Karpas-422 (cell line): ENCODE measurements around the gene RPL6. TPM values are rescaled to one million over a fixed set of nuclear protein-coding genes. Genes with fewer than 3 reads are reported as not detected.
A peak's percentile ranks its signal among the peaks of the same experiment; 100 is the strongest.
"Not testable (repeated sequence)": the region's sequence is repeated elsewhere in the genome, so short reads cannot be mapped to it uniquely, and the experiment has no call there.

ENCODE experiments used
- DNase-seq: peaks from one replicate; pipeline ENCODE4 v3.0.0-alpha.2; 2015
- H2AFZ ChIP-seq: fragments of 200-600 bp; sonication (generic); 2 replicates; pipeline ENCODE4 v1.6.1; 2014; ENCODE audit warnings: antibody characterized with exemption, low read length, mixed read lengths
- H3K27ac ChIP-seq: fragments of 200-600 bp; sonication (generic); 2 replicates; pipeline ENCODE4 v1.5.1; 2014; ENCODE audit warnings: mild to moderate bottlenecking, low read length, moderate library complexity
- H3K27me3 ChIP-seq: fragments of 200-600 bp; sonication (generic); 2 replicates; pipeline ENCODE4 v1.6.1; 2014; ENCODE audit warnings: low read length, mixed read lengths
- H3K36me3 ChIP-seq: fragments of 200-600 bp; sonication (generic); 2 replicates; pipeline ENCODE4 v1.6.1; 2014; ENCODE audit warnings: low read length, mixed read lengths; ENCODE audit not compliant: insufficient read depth
- H3K4me1 ChIP-seq: fragments of 200-600 bp; sonication (generic); 2 replicates; pipeline ENCODE4 v1.6.1; 2014; ENCODE audit warnings: mild to moderate bottlenecking, low read length, mixed read lengths
- H3K4me2 ChIP-seq: fragments of 200-600 bp; sonication (generic); 2 replicates; pipeline ENCODE4 v1.6.1; 2014; ENCODE audit warnings: low read length, low read depth, mild to moderate bottlenecking; ENCODE audit not compliant: poor library complexity, severe bottlenecking
- H3K4me3 ChIP-seq: fragments of 200-600 bp; sonication (generic); 2 replicates; pipeline ENCODE4 v1.5.1; 2014; ENCODE audit warnings: mild to moderate bottlenecking, antibody characterized with exemption, low read length, mixed read lengths
- H3K79me2 ChIP-seq: fragments of 200-600 bp; sonication (generic); 2 replicates; pipeline ENCODE4 v1.6.1; 2014; ENCODE audit warnings: mild to moderate bottlenecking, low read length, mixed read lengths
- H3K9ac ChIP-seq: fragments of 200-600 bp; sonication (generic); 2 replicates; pipeline ENCODE4 v1.6.0; 2014; ENCODE audit warnings: low read length
- H3K9me2 ChIP-seq: fragments of 200-600 bp; sonication (generic), shearing (Covaris generic); replicated peaks from 2 replicates; pipeline ENCODE4 v1.6.0; 2014; ENCODE audit warnings: mild to moderate bottlenecking, low read length, moderate library complexity; ENCODE audit not compliant: insufficient read depth
- H3K9me3 ChIP-seq: fragments of 300-700, 200-600 bp; sonication (generic); 2 replicates; pipeline ENCODE4 v1.6.1; 2014; ENCODE audit warnings: low read length, mixed read lengths
- H4K20me1 ChIP-seq: fragments of 200-600 bp; sonication (generic); 2 replicates; pipeline ENCODE4 v1.6.1; 2014; ENCODE audit warnings: mild to moderate bottlenecking, antibody characterized with exemption, low read length, low read depth; ENCODE audit not compliant: insufficient read depth
- total RNA-seq: library from RNA; depleted of rRNA; stranded (reverse); fragments of >200 nt; shearing (Covaris generic); gene quantifications from 2 replicates; pipeline ENCODE4 v1.2.3, GENCODE V29; 2014; ENCODE audit warnings: low replicate concordance

Gene RPL6
- total RNA-seq, 1 experiment from 2014 or later = 2,811 TPM

- H3K36me3 ChIP-seq = peaks cover 36% of the 10 kb centered on the region
- H3K9ac ChIP-seq = no peak overlapping the region
- H3K9me3 ChIP-seq = no peaks in the 10 kb centered on the region
- H3K4me1 ChIP-seq = peaks cover 25% of the 10 kb centered on the region
- peak overlapping the region; percentile 100 for H3K4me2 ChIP-seq
- H2AFZ ChIP-seq = no peak overlapping the region
- no peak for DNase-seq
- peaks cover 22% of the 10 kb centered on the region for H4K20me1 ChIP-seq
- peaks cover 18% of the 10 kb centered on the region for H3K79me2 ChIP-seq
- no peak overlapping the region for H3K4me3 ChIP-seq
- H3K9me2 ChIP-seq = no peaks in the 10 kb centered on the region
- no peak overlapping the region for H3K27ac ChIP-seq
- no peaks in the 10 kb centered on the region for H3K27me3 ChIP-seq
These were observed 2.6 kb downstream of the RPL6 start for GRCh38 chr12:112406519-112407488.

- Histone ChIP-seq H3K4me1 (peaks cover 2% of the 10 kb centered on the region; the same call in 1 of the 2 replicates), H3K4me3 (no peak overlapping the region), H3K9me3 (no peaks in the 10 kb centered on the region), H3K36me3 (peaks cover 19% of the 10 kb centered on the region), H3K79me2 (no peaks in the 10 kb centered on the region), H3K9ac (no peak overlapping the region), H3K4me2 (no peak overlapping the region), H3K27me3 (no peaks in the 10 kb centered on the region), H4K20me1 (peaks cover 10% of the 10 kb centered on the region), H2AFZ (no peak overlapping the region), H3K9me2 (no peaks in the 10 kb centered on the region), H3K27ac (no peak overlapping the region)
- DNase-seq = no peak
These were observed 7.4 kb downstream of the RPL6 start for GRCh38 chr12:112401903-112402498.

- Histone ChIP-seq H2AFZ (no peak overlapping the region), H3K9me3 (no peaks in the 10 kb centered on the region), H3K79me2 (no peaks in the 10 kb centered on the region), H3K4me3 (no peak overlapping the region), H3K36me3 (peaks cover 9% of the 10 kb centered on the region; the same call in 1 of the 2 replicates), H3K27me3 (no peaks in the 10 kb centered on the region), H3K9ac (no peak overlapping the region), H3K4me2 (no peak overlapping the region), H3K9me2 (no peaks in the 10 kb centered on the region), H4K20me1 (0 out of 2 replicates have a peak, but pooled peaks cover 2% of the 10 kb centered on the region), H3K27ac (no peak overlapping the region), H3K4me1 (no peaks in the 10 kb centered on the region)
- no peak for DNase-seq
These were observed 8.4 kb downstream of the RPL6 start for GRCh38 chr12:112401054-112401453.

GRCh38 chr12:112393328-112393727 lies 16.1 kb downstream of the RPL6 start:
- Histone ChIP-seq H3K9me3 (no peaks in the 10 kb centered on the region), H3K4me2 (no peak overlapping the region), H3K9ac (no peak overlapping the region), H2AFZ (no peak overlapping the region), H3K27me3 (no peaks in the 10 kb centered on the region), H3K79me2 (no peaks in the 10 kb centered on the region), H3K4me3 (no peak overlapping the region), H3K36me3 (no peaks in the 10 kb centered on the region), H3K4me1 (no peaks in the 10 kb centered on the region), H3K27ac (no peak overlapping the region), H3K9me2 (no peaks in the 10 kb centered on the region), H4K20me1 (no peaks in the 10 kb centered on the region)
- no peak for DNase-seq

DNA sequence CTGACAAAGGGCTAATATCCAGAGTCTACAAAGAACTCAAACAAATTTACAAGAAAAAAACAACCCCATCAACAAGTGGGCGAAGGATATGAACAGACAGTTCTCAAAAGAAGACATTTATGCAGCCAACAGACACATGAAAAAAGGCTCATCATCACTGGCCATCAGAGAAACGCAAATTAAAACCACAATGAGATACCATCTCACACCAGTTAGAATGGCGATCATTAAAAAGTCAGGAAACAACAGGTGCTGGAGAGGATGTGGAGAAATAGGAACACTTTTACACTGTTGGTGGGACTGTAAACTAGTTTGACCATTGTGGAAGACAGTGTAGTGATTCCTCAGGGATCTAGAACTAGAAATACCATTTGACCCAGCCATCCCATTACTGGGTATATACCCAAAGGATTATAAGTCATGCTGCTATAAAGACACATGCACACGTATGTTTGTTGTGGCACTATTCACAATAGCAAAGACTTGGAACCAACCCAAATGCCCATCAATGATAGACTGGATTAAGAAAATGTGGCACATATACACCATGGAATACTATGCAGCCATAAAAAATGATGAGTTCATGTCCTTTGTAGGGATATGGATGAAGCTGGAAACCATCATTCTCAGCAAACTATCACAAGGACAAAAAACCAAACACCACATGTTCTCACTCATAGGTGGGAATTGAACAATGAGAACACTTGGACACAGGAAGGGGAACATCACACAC lies 19.3 kb downstream of the RPL6 start:
- not testable (repeated sequence) for H3K4me2 ChIP-seq, H3K9ac ChIP-seq, H3K9me3 ChIP-seq, H4K20me1 ChIP-seq, H3K36me3 ChIP-seq, H3K4me3 ChIP-seq, H3K27me3 ChIP-seq, H3K79me2 ChIP-seq, H3K9me2 ChIP-seq, H2AFZ ChIP-seq, H3K27ac ChIP-seq, DNase-seq
- peaks cover 13% of the 10 kb centered on the region for H3K4me1 ChIP-seq

- H3K4me2 ChIP-seq = no peak overlapping the region
- H3K27me3 ChIP-seq = no peaks in the 10 kb centered on the region
- no peaks in the 10 kb centered on the region for H3K9me3 ChIP-seq
- no peak overlapping the region for H3K27ac ChIP-seq
- H3K79me2 ChIP-seq = no peaks in the 10 kb centered on the region
- no peak overlapping the region for H3K4me3 ChIP-seq
- no peak overlapping the region for H3K9ac ChIP-seq
- H3K36me3 ChIP-seq = no peaks in the 10 kb centered on the region
- H3K4me1 ChIP-seq = peaks cover 13% of the 10 kb centered on the region
- no peak for DNase-seq
- H4K20me1 ChIP-seq = no peaks in the 10 kb centered on the region
- no peaks in the 10 kb centered on the region for H3K9me2 ChIP-seq
- no peak overlapping the region for H2AFZ ChIP-seq
These were observed 20.2 kb downstream of the RPL6 start for GRCh38 chr12:112389228-112389627.

GRCh38 chr12:112386726-112387125 lies 22.7 kb downstream of the RPL6 start:
- Histone ChIP-seq H3K79me2 (peaks cover 2% of the 10 kb centered on the region; the same call in 1 of the 2 replicates), H3K4me2 (peak overlapping the region; percentile 41), H3K9ac (peak overlapping the region; percentile 25)

GRCh38 chr12:112382866-112383265 lies 26.5 kb downstream of the RPL6 start:
- H2AFZ ChIP-seq = peak overlapping the region; percentile 74
- H3K4me1 ChIP-seq = peaks cover 29% of the 10 kb centered on the region
- H3K36me3 ChIP-seq = no peaks in the 10 kb centered on the region
- H3K79me2 ChIP-seq = peaks cover 37% of the 10 kb centered on the region
- no peaks in the 10 kb centered on the region for H3K9me2 ChIP-seq
- H3K27ac ChIP-seq = no peak overlapping the region
- H4K20me1 ChIP-seq = no peaks in the 10 kb centered on the region
- no peak for DNase-seq
- H3K9ac ChIP-seq = peak overlapping the region; percentile 80
- peak overlapping the region; percentile 82 for H3K4me3 ChIP-seq
- H3K4me2 ChIP-seq = peak overlapping the region; percentile 83
- no peaks in the 10 kb centered on the region for H3K9me3 ChIP-seq
- H3K27me3 ChIP-seq = no peaks in the 10 kb centered on the region

More at GRCh38 chr12:112386726-112387125, 22.7 kb downstream of the RPL6 start:
- DNase-seq = no peak
- Histone ChIP-seq H3K9me2 (no peaks in the 10 kb centered on the region), H4K20me1 (no peaks in the 10 kb centered on the region), H3K36me3 (no peaks in the 10 kb centered on the region), H3K4me3 (no peak overlapping the region), H3K27ac (peak overlapping the region; percentile 49; the same call in 1 of the 2 replicates), H3K4me1 (peaks cover 17% of the 10 kb centered on the region), H2AFZ (peak overlapping the region; percentile 89), H3K9me3 (no peaks in the 10 kb centered on the region), H3K27me3 (no peaks in the 10 kb centered on the region)
